Mammary epithelial cell (primary cell): ENCODE measurements around the gene RBM4.

Experiments used
- CTCF ChIP-seq, 2 donors: IDR thresholded peaks in 1 of 2; conservative IDR thresholded peaks in 1 of 2; 2 replicates each; pipeline ENCODE4 v1.5.1; 2011 to 2012; ENCODE audit warnings: inconsistent platforms in 2 of 2, low read length in 2 of 2, mild to moderate bottlenecking in 2 of 2, control low read depth in 1 of 2, low read depth in 1 of 2; ENCODE audit not compliant: insufficient read depth in 1 of 2; ENCODE audit errors: extremely low read depth in 1 of 2
- EZH2 ChIP-seq: IDR thresholded peaks from 2 replicates; pipeline ENCODE4 v1.6.1; 2012; ENCODE audit warnings: low read length, inconsistent platforms, borderline replicate concordance

GRCh38 chr11:66689661-66690590 is 51.4 kb downstream of the RBM4 start:
- TF ChIP-seq CTCF (conservative IDR thresholded peaks at IDR 0.05 in 1 of 2, IDR thresholded peaks at IDR 0.05 in 1 of 2; ENCODE audit: extremely low read depth in 1 of 2, insufficient read depth in 1 of 2, low read depth in 1 of 2, low read length in 2 of 2) (no peak), EZH2 (no peak)
